GM18511 (cell line): ENCODE data around the gene FAM219B.
"Not testable (repeated sequence)": the region's sequence is repeated elsewhere in the genome, so short reads cannot be mapped to it uniquely, and the experiment has no call there.

Experiments
- ATAC-seq: cut with Tn5 transposase; IDR thresholded peaks from one replicate; pipeline ENCODE4 v1.9.1; 2021; ENCODE audit warnings: mild to moderate bottlenecking, moderate library complexity; ENCODE audit not compliant: unreplicated experiment

Gene FAM219B

GRCh38 chr15:74906450-74907162 lies at the start of gene FAM219B:
Gene FAM219B (minus strand): TSS chr15:74906851. CDS start chr15:74906800, 51 bp downstream.
- ATAC-seq = peak; percentile 90

GRCh38 chr15:74955796-74956647 lies 49.4 kb upstream of the FAM219B start:
- ATAC-seq = peak; percentile 56

- ATAC-seq = no peak
These were observed 48.4 kb upstream of the FAM219B start for GRCh38 chr15:74955017-74955416.

- ATAC-seq = no peak
These were observed 47.9 kb upstream of the FAM219B start for GRCh38 chr15:74954515-74954914.

GRCh38 chr15:74951006-74951405 lies 44.4 kb upstream of the FAM219B start:
- ATAC-seq = no peak

GRCh38 chr15:74950078-74950908 lies 43.6 kb upstream of the FAM219B start:
- no peak for ATAC-seq

GRCh38 chr15:74937590-74938371 lies 31.1 kb upstream of the FAM219B start, which contains the start of gene COX5A:
Gene COX5A (minus strand): TSS chr15:74938073. CDS start chr15:74938014, 59 bp downstream.
- peak; percentile 88 for ATAC-seq

GRCh38 chr15:74937272-74937589 lies 30.6 kb upstream of the FAM219B start:
- ATAC-seq = no peak

GRCh38 chr15:74935193-74935592 lies 28.5 kb upstream of the FAM219B start:
- not testable (repeated sequence) for ATAC-seq

- ATAC-seq = no peak
These were observed 26.9 kb upstream of the FAM219B start for GRCh38 chr15:74933573-74933972.

GRCh38 chr15:74928771-74929198 lies 22.1 kb upstream of the FAM219B start:
- ATAC-seq = no peak

GRCh38 chr15:74924525-74924924 lies 17.9 kb upstream of the FAM219B start:
- ATAC-seq = no peak

- no peak for ATAC-seq
These were observed 13.8 kb upstream of the FAM219B start for GRCh38 chr15:74920456-74920855.

GRCh38 chr15:74917676-74918075 lies 11.0 kb upstream of the FAM219B start:
- ATAC-seq = no peak

GRCh38 chr15:74913799-74914198 lies 7.1 kb upstream of the FAM219B start:
- ATAC-seq = not testable (repeated sequence)

GRCh38 chr15:74913041-74913440 lies 6.4 kb upstream of the FAM219B start:
- ATAC-seq = no peak

- ATAC-seq = no peak
These were observed 2.0 kb upstream of the FAM219B start for GRCh38 chr15:74908635-74909034.

GRCh38 chr15:74907163-74907870 lies 666 bp upstream of the FAM219B start:
- no peak for ATAC-seq

GRCh38 chr15:74906067-74906449 lies 593 bp downstream of the FAM219B start:
- ATAC-seq = peak; percentile 20
